NCI-H2196 (cell line): ENCODE measurements around the gene HSD17B8.

Experiments
- DNase-seq: peaks from one replicate; lab custom pipeline; 2025; ENCODE audit not compliant: unreplicated experiment; lab: John Stamatoyannopoulos, UW

HSD17B8 gene

GRCh38 chr6:33236328-33236727 is 31.9 kb downstream of the HSD17B8 start:
- DNase-seq = no peak

GRCh38 chr6:33236852-33237251 is 32.4 kb downstream of the HSD17B8 start:
- no peak for DNase-seq

- no peak for DNase-seq
Observed at GRCh38 chr6:33237741-33238140, 33.3 kb downstream of the HSD17B8 start.

GRCh38 chr6:33241968-33242367 is 37.5 kb downstream of the HSD17B8 start:
- no peak for DNase-seq

- no peak for DNase-seq
Observed at GRCh38 chr6:33243476-33243875, 39.0 kb downstream of the HSD17B8 start.

- peak; percentile 96 for DNase-seq
Observed at GRCh38 chr6:33247977-33248642, 43.7 kb downstream of the HSD17B8 start.

- DNase-seq = peak; percentile 72
Observed at GRCh38 chr6:33248643-33248931, 44.1 kb downstream of the HSD17B8 start.

- peak; percentile 100 for DNase-seq
Observed at GRCh38 chr6:33248932-33249731, 44.7 kb downstream of the HSD17B8 start.

GRCh38 chr6:33249732-33250630 is 45.5 kb downstream of the HSD17B8 start:
- DNase-seq = no peak

- DNase-seq = no peak
Observed at GRCh38 chr6:33250731-33251130, 46.3 kb downstream of the HSD17B8 start.

GRCh38 chr6:33251395-33252012 is 47.0 kb downstream of the HSD17B8 start:
- no peak for DNase-seq

GRCh38 chr6:33252759-33253158 is 48.3 kb downstream of the HSD17B8 start:
- no peak for DNase-seq

- DNase-seq = no peak
Observed at GRCh38 chr6:33254591-33254990, 50.1 kb downstream of the HSD17B8 start.
